Measurements from ENCODE around the gene MRPS7. TPM values are rescaled to one million over a fixed set of nuclear protein-coding genes. Genes with fewer than 3 reads are reported as not detected.

MRPS7 gene
- total RNA-seq, 6 experiments from 2014 or later, result 58.2 to 64.7 (median 60.2) TPM

GRCh38 chr17:75308732-75309629 is 47.3 kb downstream of the MRPS7 start:
- Mint-ChIP-seq H3K36me3 (ENCODE audit: low read depth) (no peaks in the 10 kb centered on the region), H3K4me1 (ENCODE audit: low read depth) (no peaks in the 10 kb centered on the region), H3K9me3 (no peaks in the 10 kb centered on the region), H3K4me3 (no peak overlapping the region), H3K27me3 (ENCODE audit: insufficient read depth) (peaks cover 5% of the 10 kb centered on the region), H3K27ac (no peak overlapping the region)
- no peak for DNase-seq
- TF ChIP-seq CTCF (IDR thresholded peaks at IDR 0.05), result no peak

DNA sequence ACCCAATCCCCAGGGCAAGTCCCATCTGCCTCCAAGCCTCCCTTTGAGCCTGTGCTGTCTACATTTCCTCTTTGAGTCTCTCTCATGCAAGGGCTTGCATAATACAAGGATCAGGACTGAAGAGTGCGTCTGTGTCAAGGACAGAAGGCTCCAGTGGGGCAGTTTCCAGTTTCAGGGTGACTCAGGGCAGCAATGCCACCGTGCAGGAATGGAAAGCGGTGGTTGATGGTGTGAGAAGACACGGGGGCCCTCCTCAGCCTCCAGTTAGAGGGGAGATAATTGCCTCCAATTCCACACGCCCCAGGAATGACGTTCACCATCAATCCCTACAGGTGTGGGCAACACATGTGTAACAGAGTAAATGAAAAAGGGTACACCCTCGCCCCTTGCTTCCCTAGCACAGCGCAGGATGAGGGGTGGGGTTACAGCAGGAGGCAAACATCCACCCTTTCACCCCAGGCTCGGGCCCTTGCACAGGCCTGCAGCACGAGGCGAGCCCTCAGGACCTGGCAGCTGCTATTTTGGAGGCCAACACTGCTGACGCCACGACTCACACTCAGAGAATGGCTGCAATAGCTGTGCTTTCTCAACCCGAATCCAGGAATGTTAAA is 52.4 kb downstream of the MRPS7 start:
- no peak for DNase-seq
- TF ChIP-seq CTCF (IDR thresholded peaks at IDR 0.05), result no peak
- Mint-ChIP-seq H3K27ac (no peak overlapping the region; the same call in 1 of the 2 replicates), H3K4me3 (no peak overlapping the region), H3K27me3 (ENCODE audit: insufficient read depth) (peaks cover 5% of the 10 kb centered on the region), H3K4me1 (ENCODE audit: low read depth) (no peaks in the 10 kb centered on the region), H3K9me3 (no peaks in the 10 kb centered on the region), H3K36me3 (ENCODE audit: low read depth) (no peaks in the 10 kb centered on the region)

GRCh38 chr17:75315541-75316243 is 54.0 kb downstream of the MRPS7 start:
- H3K4me1 Mint-ChIP-seq (ENCODE audit: low read depth), result no peaks in the 10 kb centered on the region
- no peak overlapping the region for H3K4me3 Mint-ChIP-seq
- H3K36me3 Mint-ChIP-seq (ENCODE audit: low read depth), result peaks cover 6% of the 10 kb centered on the region; the same call in 1 of the 2 replicates
- no peaks in the 10 kb centered on the region for H3K9me3 Mint-ChIP-seq
- no peak overlapping the region for H3K27ac Mint-ChIP-seq
- no peak for DNase-seq
- H3K27me3 Mint-ChIP-seq (ENCODE audit: insufficient read depth), result peaks cover 10% of the 10 kb centered on the region
- TF ChIP-seq CTCF (IDR thresholded peaks at IDR 0.05), result no peak

Other genes with a start within 250 kb of the MRPS7 start
- gene MRPL58, start 249.2 kb upstream of the MRPS7 start, total RNA-seq (2021; fragmentation: NEBNext Ultra II Directional; extraction: Animal tissue kit (Norgen Biotek cat#: 25700)), result 10 to 100 TPM; 39.2 to 50.6 (median 47.8) TPM
- gene ATP5PD, start 214.9 kb upstream of the MRPS7 start, total RNA-seq (2021; fragmentation: NEBNext Ultra II Directional; extraction: Animal tissue kit (Norgen Biotek cat#: 25700)), result 100 to 1,000 TPM; 362 to 410 (median 386) TPM
- 10 to 100 TPM; 20.3 to 24.0 (median 21.3) TPM for gene KCTD2, start 214.7 kb upstream of the MRPS7 start, total RNA-seq (2021; fragmentation: NEBNext Ultra II Directional; extraction: Animal tissue kit (Norgen Biotek cat#: 25700))
- 10 to 100 TPM; 13.9 to 25.0 (median 21.1) TPM for gene SLC16A5, start 173.9 kb upstream of the MRPS7 start, total RNA-seq (2021; fragmentation: NEBNext Ultra II Directional; extraction: Animal tissue kit (Norgen Biotek cat#: 25700))
- gene ARMC7, start 151.9 kb upstream of the MRPS7 start, total RNA-seq (2021; fragmentation: NEBNext Ultra II Directional; extraction: Animal tissue kit (Norgen Biotek cat#: 25700)), result 10 to 100 TPM in 2 of 6 experiments, 1 to 10 TPM in 4; 9.1 to 11.7 (median 9.6) TPM
- gene NT5C, start 130.1 kb upstream of the MRPS7 start, total RNA-seq (2021; fragmentation: NEBNext Ultra II Directional; extraction: Animal tissue kit (Norgen Biotek cat#: 25700)), result 10 to 100 TPM; 30.4 to 41.7 (median 36.3) TPM
- 100 to 1,000 TPM; 236 to 276 (median 265) TPM for gene JPT1, start 107.4 kb upstream of the MRPS7 start, total RNA-seq (2021; fragmentation: NEBNext Ultra II Directional; extraction: Animal tissue kit (Norgen Biotek cat#: 25700))
- 100 to 1,000 TPM; 398 to 555 (median 512) TPM for gene SUMO2, start 78.9 kb upstream of the MRPS7 start, total RNA-seq (2021; fragmentation: NEBNext Ultra II Directional; extraction: Animal tissue kit (Norgen Biotek cat#: 25700))
- 10 to 100 TPM; 38.0 to 47.8 (median 43.1) TPM for gene NUP85, start 56.2 kb upstream of the MRPS7 start, total RNA-seq (2021; fragmentation: NEBNext Ultra II Directional; extraction: Animal tissue kit (Norgen Biotek cat#: 25700))
- gene GGA3, start 273 bp upstream of the MRPS7 start, total RNA-seq (2021; fragmentation: NEBNext Ultra II Directional; extraction: Animal tissue kit (Norgen Biotek cat#: 25700)), result 10 to 100 TPM; 23.2 to 26.5 (median 24.2) TPM
- gene MIF4GD, start 9.4 kb downstream of the MRPS7 start, total RNA-seq (2021; fragmentation: NEBNext Ultra II Directional; extraction: Animal tissue kit (Norgen Biotek cat#: 25700)), result 10 to 100 TPM in 3 of 6 experiments, 1 to 10 TPM in 3; 8.8 to 10.8 (median 10.0) TPM
- gene SLC25A19, start 27.6 kb downstream of the MRPS7 start, total RNA-seq (2021; fragmentation: NEBNext Ultra II Directional; extraction: Animal tissue kit (Norgen Biotek cat#: 25700)), result 10 to 100 TPM in 1 of 6 experiments, 1 to 10 TPM in 5; 5.7 to 14.6 (median 7.1) TPM
- 100 to 1,000 TPM; 104 to 138 (median 116) TPM for gene GRB2, start 143.8 kb downstream of the MRPS7 start, total RNA-seq (2021; fragmentation: NEBNext Ultra II Directional; extraction: Animal tissue kit (Norgen Biotek cat#: 25700))
- 10 to 100 TPM; 31.7 to 43.9 (median 41.2) TPM for gene TMEM94, start 194.8 kb downstream of the MRPS7 start, total RNA-seq (2021; fragmentation: NEBNext Ultra II Directional; extraction: Animal tissue kit (Norgen Biotek cat#: 25700))

All from HFFc6 (cell line).